ENCODE data around the gene RNF11.
"Not testable (repeated sequence)": the region's sequence is repeated elsewhere in the genome, so short reads cannot be mapped to it uniquely, and the experiment has no call there.

The RNF11 gene

GRCh38 chr1:51230501-51231078 is 5.5 kb upstream of the RNF11 start:
- DNase-seq: peak; percentile 33

- no peak for DNase-seq
These were observed 5.0 kb upstream of the RNF11 start for GRCh38 chr1:51231120-51231519.

GRCh38 chr1:51231896-51232295 is 4.2 kb upstream of the RNF11 start:
- DNase-seq: no peak

- DNase-seq: not testable (repeated sequence)
These were observed 1.8 kb upstream of the RNF11 start for GRCh38 chr1:51234236-51234635.

GRCh38 chr1:51234721-51235425 is 1.2 kb upstream of the RNF11 start:
- DNase-seq: no peak

- peak; percentile 64 for DNase-seq
These were observed 668 bp downstream of the RNF11 start for GRCh38 chr1:51236531-51237350.

- DNase-seq: no peak
These were observed 1.4 kb downstream of the RNF11 start for GRCh38 chr1:51237351-51238033.

- DNase-seq: peak; percentile 61
These were observed 1.9 kb downstream of the RNF11 start for GRCh38 chr1:51238034-51238403.

GRCh38 chr1:51240084-51240483 is 4.0 kb downstream of the RNF11 start:
- DNase-seq: no peak

- DNase-seq: no peak
These were observed 5.0 kb downstream of the RNF11 start for GRCh38 chr1:51241119-51241518.

- no peak for DNase-seq
These were observed 6.5 kb downstream of the RNF11 start for GRCh38 chr1:51242546-51242945.

GRCh38 chr1:51247022-51247421 is 10.9 kb downstream of the RNF11 start:
- no peak for DNase-seq

GRCh38 chr1:51247499-51247898 is 11.4 kb downstream of the RNF11 start:
- no peak for DNase-seq

- DNase-seq: no peak
These were observed 13.4 kb downstream of the RNF11 start for GRCh38 chr1:51249445-51249844.

- not testable (repeated sequence) for DNase-seq
These were observed 14.7 kb downstream of the RNF11 start for GRCh38 chr1:51250729-51251128.

- not testable (repeated sequence) for DNase-seq
These were observed 15.1 kb downstream of the RNF11 start for GRCh38 chr1:51251165-51251564.

GRCh38 chr1:51252366-51252765 is 16.3 kb downstream of the RNF11 start:
- no peak for DNase-seq

GRCh38 chr1:51253691-51254090 is 17.6 kb downstream of the RNF11 start:
- DNase-seq: no peak

GRCh38 chr1:51255331-51255730 is 19.3 kb downstream of the RNF11 start:
- no peak for DNase-seq

GRCh38 chr1:51263147-51263877 is 27.2 kb downstream of the RNF11 start:
- no peak for DNase-seq

- DNase-seq: no peak
These were observed 28.4 kb downstream of the RNF11 start for GRCh38 chr1:51264451-51264850.

- no peak for DNase-seq
These were observed 29.5 kb downstream of the RNF11 start for GRCh38 chr1:51265618-51266017.

- DNase-seq: no peak
These were observed 30.1 kb downstream of the RNF11 start for GRCh38 chr1:51266181-51266580.
